C4-2B (cell line): ENCODE data around the gene CCDC92.

Experiments
- CTCF ChIP-seq: fragments of 450-650 bp; conservative IDR thresholded peaks from 2 replicates; pipeline ENCODE4 v1.5.1; 2017; ENCODE audit warnings: mild to moderate bottlenecking
- ZFX ChIP-seq: fragments of 450-650 bp; IDR thresholded peaks from 2 replicates; pipeline ENCODE4 v1.6.1; 2017

DNA sequence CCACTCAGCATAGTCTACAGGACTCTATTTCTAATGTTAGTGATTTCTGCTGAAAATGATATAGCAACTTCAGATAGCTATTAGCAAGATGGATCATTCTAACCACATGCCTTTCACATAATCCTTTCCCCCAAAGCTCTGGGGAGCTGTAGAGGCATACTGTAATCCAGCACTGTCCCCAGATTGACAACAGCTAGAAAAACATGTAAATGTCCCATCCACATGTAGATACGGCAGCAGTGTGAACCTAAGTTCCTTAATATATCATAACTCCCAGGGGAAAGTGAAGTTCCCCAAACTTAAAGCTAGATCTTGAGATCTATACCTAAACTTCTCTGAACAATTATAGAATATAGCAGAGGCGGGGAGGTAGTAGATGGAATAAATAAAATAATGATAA, 14.4 kb upstream of the CCDC92 start:
- TF ChIP-seq CTCF (no peak), ZFX (no peak)
